Astrocyte of the hippocampus (primary cell): Measurements from ENCODE around the gene STRN3.
"Not testable (repeated sequence)": the region's sequence is repeated elsewhere in the genome, so short reads cannot be mapped to it uniquely, and the experiment has no call there.

Source experiments
- DNase-seq: peaks from one replicate; pipeline ENCODE4 v3.0.0; 2011; ENCODE audit warnings: low read depth, low spot score

The STRN3 gene

DNA sequence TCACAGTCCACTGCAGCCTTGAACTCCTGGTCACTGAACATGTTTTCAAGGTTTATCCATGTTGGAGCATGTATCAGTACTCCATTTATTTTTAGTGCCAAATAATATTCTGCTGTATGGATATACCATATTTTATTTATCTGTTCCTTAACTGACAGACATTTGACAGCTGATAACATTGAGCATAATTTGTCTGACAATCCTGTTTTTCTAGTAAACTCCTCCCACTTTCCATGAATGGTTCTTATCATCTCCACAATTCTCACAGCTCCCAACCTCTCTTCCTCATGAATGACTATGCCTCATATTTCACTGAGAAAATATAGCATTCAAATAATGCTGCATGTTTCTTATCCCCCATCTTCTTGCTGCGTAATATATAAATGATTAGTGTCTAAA lies 118.5 kb downstream of the STRN3 start:
- DNase-seq, result no peak

DNA sequence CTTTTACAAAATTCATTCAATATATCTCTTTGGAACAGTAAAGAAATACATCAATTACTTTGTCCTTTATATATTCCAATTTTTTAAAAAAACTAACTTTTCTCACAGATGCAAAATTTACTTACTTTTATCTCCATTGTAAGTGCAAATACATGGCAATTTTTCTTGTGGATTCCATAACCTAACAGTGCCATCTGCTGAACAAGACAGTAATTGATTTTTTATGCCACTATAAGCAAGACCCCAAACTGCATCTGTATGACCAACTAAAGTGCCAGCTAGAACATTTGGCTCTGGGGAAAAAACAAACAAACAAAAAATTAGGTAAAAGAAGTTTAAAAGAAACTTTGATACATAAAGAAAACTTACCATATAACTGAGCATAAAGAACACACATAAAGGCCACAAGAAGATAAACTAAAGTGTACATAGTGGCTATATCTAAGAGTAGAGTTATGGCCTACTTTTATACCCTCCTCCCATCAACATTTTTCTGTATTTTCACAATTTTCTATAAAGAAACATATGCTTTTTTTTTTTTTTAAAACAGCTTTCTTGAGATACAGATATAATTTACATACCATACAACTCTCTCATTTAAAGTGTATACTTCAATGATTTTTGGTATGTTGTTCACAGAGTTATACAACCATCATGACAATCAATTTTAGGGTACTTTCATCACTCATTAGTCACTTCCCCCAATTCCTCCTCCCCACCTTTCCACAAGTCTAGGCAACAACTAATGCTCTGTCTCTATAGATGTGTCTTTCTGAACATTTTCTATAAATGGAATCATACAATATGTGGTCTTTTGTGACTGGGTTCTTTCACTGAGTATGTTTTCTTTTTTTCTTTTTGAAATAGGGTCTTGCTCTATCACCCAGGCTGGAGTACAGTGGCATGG lies 119.2 kb downstream of the STRN3 start:
- DNase-seq, result peak; percentile 33

DNA sequence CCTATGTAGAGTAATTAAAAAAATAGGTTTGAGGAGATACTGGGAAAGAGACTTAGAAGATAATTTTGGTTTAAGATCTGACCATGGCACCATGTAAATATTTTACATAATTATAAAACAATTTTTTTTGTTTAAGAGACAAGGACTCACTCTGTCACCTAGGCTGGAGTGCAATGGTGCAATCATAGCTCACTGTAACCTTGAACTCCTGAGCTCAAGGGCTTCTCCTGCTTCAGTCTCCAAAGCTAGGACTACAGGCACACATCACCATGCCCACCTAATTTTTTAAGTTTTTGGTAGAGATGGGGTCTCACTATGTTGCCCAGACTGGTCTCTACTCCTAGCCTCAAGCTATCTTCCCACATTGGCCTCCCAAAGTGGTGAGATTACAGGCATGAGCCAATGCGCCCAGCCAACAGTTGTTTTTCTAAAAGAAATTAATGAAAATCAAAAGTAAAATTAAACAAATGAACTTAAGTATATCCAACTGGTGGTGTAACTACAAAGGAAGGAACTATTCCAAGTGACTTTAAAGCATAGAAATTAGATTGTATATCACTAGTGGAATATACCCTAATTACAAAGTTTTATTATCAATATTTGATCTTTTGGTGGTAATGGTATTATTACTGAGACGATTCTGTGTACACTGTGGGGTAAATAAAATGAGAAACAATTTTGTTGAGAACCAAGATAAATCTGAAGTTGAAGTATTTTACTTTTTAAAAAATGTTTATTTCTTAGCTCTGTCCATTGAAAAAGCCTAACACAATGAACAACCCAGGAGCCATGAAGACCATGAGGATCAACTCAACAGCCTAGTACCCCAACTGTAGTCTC lies 122.7 kb downstream of the STRN3 start:
- no peak for DNase-seq

DNA sequence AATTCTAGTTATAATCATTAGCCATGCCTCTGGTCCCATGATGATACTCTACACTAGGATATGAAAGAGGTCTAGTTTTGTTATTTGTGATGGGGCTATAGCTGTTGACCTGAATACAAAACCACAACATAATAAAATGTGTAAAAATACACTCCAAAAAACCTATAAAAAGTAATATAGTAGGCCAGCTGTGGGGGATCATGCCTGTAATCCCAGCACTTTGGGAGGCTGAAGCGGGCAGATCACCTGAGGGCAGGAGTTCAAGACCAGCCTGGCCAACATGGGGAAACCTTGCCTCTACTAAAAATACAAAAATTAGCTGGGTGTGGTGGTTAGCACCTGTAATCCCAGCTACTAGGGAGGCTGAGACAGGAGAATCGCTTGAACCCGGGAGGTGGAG lies 129.1 kb downstream of the STRN3 start:
- DNase-seq, result not testable (repeated sequence)

DNA sequence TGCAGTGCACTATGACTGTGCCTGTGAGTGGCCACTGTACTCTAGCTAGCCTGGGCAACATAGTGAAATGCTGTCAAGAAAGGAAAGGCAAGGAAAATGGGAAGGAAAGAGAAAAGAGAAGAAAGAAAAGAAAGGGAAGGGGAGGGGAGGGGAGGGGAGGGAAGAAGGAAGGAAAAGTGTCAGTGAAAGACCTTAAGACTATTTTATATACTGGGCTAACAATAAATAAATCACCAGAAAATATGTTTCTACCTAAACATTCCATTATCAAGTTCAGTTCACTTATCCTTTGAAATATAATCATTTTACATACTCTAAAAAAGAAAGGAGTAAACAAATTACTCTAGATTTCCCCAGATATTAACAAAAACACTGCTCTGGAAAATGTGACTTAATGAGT lies 129.7 kb downstream of the STRN3 start:
- DNase-seq, result no peak

DNA sequence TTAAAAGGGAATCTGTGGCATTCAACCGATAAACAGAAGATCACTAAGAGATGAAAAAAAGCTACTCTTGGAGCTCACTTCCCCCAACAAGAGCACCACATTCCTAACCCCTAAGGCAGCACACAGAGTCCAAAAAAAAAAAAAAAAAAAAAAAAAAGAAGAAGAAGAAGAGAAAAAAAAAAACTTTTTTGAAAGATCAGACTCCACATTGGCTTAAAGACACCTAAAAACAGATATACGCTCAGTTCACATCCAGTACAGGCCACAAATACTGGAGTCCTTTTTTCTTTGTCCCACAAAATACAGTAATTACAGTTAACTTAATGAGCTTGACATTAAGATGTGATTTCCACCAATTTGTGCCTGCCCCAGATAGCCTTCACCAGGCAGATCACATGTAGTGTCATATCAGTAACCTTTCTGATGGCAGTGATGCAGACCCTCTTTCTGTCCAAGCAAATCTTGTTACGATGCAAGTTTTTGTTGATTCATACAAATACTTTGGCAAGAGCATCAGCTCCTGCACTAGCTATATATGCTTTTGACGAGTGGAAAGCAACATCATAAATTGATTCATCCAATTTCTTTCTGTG lies 131.2 kb downstream of the STRN3 start:
- DNase-seq, result no peak

DNA sequence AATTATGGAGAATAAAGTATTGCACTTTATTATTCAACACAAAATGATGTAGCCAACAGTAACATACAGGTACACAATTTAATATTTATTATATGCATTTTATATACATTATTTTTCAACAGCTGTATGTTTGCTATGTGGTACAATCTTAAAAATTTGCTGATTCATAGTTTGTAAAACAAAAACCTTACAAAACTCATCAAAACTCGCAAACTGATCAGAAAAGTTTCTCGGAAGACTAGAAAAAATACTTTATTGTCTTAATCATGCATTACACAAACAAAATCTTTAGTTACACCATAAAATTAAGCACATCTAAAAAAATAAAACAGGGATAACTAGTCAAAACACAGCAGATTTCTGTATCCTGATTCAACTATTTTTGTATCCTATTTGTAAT lies 132.4 kb downstream of the STRN3 start:
- no peak for DNase-seq

DNA sequence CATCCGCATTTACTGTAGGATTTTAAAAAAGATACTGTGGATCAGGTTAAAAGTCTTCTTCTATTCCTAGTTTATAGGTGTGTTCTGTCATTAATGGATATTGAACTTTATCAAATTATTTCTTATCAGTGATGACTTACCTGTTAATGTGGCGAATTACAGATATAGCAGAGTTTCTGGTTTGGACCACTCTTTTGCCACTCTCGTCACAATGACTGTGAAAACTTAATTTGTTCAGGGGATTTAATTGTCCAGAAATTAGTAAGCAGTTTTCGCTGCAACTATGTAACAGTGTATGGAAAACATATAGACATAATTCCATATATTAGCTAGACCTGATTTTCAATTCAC lies 137.0 kb downstream of the STRN3 start:
- DNase-seq, result no peak

DNA sequence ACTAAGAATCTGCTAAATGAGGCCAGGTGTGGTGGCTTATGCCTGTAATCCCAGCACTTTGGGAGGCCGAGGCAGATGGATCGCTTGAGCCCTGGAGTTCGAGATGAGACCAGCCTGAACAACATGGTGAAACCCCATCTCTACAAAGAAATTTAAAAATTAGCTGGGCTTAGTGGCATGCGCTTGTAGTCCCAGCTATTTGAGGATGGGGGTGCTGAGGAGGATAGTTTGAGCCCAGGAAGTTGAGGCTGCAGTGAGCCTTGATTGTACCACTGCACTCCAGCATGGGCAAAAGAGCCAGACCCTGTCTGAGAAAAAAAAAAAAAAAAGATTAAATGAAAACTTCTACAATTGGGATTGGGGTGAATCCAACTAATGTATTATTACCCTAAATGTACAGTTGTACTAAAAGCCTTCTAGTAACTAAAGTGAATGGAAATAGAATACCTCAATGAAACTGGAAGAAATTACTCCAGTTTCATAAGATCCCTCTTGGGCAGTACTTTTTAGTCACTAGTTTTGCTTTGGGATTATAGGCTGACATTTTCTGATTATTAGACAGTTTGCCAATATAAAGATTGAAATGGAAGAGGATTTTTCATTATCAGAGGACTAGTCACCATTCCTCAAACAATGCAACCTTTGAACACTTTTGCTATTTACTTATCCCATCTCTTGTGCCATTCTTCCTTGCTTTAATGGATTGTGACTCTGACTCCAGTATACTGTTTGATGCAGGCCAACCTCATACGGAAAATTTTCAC lies 137.5 kb downstream of the STRN3 start:
- DNase-seq, result no peak

DNA sequence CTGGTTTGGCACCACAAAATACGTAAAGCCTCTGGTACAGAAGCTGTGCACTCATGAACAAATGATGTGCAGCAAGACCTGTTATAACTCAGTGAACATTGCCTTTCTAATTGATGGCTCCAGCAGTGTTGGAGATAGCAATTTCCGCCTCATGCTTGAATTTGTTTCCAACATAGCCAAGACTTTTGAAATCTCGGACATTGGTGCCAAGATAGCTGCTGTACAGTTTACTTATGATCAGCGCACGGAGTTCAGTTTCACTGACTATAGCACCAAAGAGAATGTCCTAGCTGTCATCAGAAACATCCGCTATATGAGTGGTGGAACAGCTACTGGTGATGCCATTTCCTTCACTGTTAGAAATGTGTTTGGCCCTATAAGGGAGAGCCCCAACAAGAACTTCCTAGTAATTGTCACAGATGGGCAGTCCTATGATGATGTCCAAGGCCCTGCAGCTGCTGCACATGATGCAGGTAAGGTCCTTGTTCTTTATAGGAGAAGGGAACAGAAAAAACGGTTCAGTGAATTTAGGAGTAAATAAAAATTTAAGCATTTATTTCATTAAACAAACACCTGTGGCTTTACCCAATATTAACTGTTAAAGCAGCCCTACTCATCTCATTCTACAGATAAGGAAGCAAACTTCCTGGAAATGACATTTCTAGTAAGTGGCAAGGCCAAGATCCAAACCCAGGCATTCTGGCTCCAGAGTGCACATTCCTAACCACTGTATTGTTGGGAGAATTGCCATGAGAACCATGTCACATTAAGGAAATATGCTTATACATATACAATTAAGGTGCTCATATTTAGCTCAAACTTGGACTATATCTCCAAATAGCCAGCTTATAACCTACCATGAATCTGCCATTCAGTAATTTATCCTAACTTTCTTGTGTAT lies 140.1 kb downstream of the STRN3 start:
- DNase-seq, result peak; percentile 18

DNA sequence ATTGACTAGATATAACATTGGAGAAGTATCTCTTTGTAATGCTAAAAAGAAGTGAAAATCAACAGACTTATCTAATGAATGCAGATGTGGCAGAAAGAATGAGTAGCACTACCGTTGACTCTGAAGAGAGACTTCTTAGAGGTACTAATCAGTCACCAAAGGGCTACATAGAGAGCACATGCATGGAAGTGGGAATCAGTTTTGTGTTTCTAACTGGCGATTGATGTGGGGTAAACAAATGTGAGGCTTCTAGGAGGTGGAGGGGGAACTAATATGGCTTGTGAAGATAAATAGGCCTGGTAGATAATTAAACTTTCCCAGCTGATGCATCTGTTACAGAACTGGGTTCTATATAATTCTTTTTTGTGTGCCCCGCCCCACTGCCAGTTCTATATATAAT lies 141.3 kb downstream of the STRN3 start:
- no peak for DNase-seq

DNA sequence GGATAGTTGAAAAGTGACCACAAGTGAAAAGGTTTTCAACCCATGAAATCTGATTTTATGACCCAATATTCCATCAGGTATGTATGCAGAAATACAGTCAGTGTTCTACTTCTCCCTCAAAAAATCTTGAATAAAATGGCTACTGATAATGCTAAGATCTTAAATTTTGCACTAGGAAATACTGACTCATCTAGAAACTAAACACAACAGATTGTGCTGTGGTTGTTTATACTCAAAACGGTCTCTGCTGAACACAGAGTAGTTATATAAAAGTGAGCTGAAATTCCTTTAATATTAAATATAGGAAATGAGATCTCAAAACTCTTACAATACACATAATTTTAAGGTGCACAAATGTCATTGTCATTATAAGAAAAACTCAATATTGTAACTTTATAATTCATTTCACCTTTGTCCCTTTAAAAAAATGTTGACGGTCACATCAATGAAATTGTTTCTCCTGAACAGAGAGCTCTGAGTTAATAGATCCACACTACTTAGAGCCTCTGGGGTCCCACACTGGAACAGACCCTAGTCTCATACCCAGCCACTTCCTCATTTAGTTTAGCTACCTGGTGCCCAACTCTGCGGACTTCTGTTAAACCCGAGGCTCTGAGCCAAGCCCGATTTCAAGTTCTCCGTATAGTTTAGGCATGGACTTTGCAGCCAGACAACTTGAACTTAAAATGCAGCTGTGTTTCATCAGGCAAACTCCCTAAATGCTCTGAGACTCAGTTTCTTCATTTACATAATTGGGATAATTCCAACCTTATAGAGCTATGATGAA lies 142.5 kb downstream of the STRN3 start:
- DNase-seq, result no peak

DNA sequence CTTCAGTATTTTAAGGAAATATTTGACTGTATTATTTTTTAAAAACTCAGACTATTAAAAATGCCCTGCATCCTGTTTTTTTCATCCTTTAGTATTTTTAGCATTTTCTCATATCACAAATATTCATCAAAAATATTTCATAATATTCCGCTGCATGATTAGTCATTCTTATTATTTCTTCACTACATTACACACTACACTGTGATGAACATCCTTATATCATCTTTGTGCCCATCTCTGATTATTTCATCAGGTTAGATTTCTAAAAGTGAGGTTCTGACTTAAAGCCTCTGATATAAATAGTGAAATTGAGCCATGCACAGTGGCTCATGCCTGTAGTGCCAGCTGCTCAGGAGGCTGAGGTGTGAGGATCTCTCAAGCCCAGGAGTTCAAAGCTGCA lies 143.7 kb downstream of the STRN3 start:
- no peak for DNase-seq

DNA sequence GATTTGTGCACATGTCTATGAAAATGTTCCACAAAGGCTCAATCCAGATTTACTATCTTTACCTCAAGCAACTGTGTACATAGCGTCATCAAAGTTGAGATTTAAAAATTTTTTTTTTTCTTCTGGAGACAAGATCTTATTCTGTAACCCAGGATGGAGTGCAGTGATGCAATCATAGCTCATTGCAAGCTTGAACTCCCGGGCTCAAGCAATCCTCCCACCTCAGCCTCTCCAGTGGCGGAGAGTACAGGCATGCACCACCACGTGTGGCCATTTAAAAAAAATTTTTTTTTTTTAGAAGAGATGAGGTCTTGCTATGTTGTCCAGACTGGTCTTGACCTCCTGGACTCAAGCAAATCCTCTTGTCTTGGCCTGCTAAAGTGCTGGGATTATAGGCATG lies 149.5 kb downstream of the STRN3 start:
- no peak for DNase-seq

DNA sequence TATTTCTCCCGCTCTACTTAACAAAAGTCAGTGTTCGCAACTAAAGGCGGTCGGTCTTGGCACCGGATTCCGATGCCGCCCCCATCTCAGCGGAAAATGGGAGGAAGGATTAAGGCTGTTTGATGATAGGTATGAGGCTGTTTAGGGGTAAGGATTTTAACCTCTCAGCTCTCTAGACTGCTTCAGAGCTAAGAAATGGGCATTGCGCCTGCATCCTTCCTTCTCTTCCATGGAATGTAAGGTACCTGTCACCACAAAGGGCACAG lies 150.5 kb downstream of the STRN3 start:
- DNase-seq, result no peak

DNA sequence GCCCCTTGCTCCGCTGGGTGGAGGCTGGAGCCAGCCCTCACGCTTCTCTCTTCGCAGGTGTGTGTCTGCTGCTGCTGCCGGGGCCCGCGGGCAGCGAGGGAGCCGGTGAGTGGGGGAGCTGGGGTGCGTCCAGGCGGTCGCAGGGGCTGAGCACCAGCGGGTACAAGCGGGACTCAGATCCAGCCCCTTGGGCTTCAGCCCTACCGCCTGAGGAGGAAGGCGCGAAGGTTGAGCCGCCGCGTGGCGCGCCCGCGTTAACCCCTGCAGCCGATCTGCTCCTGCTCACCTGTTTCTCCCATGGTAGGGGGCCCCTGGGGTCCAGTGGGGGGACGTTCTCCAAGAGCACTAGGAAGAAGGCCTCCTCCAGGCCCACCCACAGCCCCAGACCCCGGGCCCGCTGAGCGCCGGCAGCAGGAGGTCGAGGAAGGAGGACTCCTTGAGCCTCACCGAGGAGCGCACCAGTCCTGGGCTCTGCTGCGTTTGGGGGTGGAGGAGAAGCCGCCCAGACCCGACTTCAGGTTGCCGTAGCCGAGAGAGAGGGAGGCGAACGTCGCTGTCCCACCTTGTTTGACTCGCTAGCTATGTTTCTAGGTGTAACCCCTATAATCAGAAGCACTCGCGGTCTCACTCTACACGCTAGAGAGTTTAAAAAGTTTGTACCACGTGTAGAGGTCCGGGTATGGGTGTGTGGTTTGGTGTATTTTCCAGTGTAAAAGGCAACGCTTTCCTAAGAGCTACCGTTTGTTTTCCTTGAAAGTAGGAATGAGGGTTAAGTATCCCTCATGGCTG lies 151.0 kb downstream of the STRN3 start:
- DNase-seq, result peak; percentile 22

DNA sequence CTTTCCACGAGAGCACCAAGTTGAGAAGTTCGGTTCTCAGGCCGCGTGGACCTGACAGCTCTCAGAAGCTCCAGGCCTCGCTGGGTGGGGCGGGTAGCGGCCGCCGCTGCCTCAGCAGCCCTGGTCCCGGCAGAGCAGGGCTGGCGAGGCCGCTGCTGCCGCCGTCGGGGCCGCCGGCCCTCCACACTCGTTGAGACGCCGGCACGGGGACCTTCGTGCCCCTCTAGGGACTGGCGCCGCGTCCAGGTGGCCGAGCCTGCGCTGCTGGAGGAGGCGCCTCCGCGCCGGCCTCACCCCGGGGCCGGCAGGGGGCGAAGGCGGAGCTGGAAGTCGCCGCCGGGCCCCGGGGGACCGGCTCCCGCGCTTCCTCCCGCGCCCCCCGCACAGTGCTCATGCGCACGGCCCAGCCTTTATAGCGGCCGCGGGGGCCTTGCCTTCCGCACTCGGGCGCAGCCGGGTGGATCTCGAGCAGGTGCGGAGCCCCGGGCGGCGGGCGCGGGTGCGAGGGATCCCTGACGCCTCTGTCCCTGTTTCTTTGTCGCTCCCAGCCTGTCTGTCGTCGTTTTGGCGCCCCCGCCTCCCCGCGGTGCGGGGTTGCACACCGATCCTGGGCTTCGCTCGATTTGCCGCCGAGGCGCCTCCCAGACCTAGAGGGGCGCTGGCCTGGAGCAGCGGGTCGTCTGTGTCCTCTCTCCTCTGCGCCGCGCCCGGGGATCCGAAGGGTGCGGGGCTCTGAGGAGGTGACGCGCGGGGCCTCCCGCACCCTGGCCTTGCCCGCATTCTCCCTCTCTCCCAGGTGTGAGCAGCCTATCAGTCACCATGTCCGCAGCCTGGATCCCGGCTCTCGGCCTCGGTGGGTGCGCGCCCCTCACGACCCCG lies 151.8 kb downstream of the STRN3 start, which contains the start of gene COCH:
TSS of gene COCH (plus strand) at position 440 of the 879 bp plus-strand sequence. CDS start at position 820, 380 bp downstream.
- DNase-seq, result peak; percentile 54
